Panc1 (cell line): Measurements from ENCODE around the gene C11orf58. TPM values are rescaled to one million over a fixed set of nuclear protein-coding genes. Genes with fewer than 3 reads are reported as not detected.

Experiments
- ATAC-seq: fragments of 200-7000 bp; cut with Tn5 transposase; 2 replicates; pipeline ENCODE4 v1.9.1; 2020; ENCODE audit warnings: mild to moderate bottlenecking, moderate library complexity
- BruUV-seq: library from RNA; stranded (reverse); fragments of 400-500 nt; replicated peaks from 2 replicates; lab custom pipeline; 2021; lab: Mats Ljungman, UMichigan
- CTCF ChIA-PET: fragments of 300-600 bp; sonication (Branson Sonifier 250); formaldehyde crosslinking; loops from one replicate; lab custom pipeline; 2022; ENCODE audit warnings: antibody characterized with exemption; lab: Charles Lee
- POLR2A ChIA-PET: fragments of 300-600 bp; sonication (Branson Sonifier 250); formaldehyde crosslinking; loops from one replicate; lab custom pipeline; 2022; ENCODE audit warnings: antibody characterized with exemption; lab: Charles Lee
- DNase-seq: peaks from one replicate; pipeline ENCODE4 v3.0.0-alpha.2; 2010; ENCODE audit warnings: low read depth, low spot score
- H3K27ac ChIP-seq: 2 replicates; pipeline ENCODE4 v1.5.1; 2011; ENCODE audit warnings: mild to moderate bottlenecking, low read length, inconsistent platforms
- H3K27me3 ChIP-seq: fragments of 200-500 bp; sonication (Bioruptor generic); 2 replicates; pipeline ENCODE4 v1.6.0; 2014; ENCODE audit warnings: low read length, inconsistent platforms; ENCODE audit not compliant: control insufficient read depth, insufficient read depth
- H3K36me3 ChIP-seq: fragments of 200-500 bp; sonication (Bioruptor generic); 2 replicates; pipeline ENCODE4 v1.5.1; 2014; ENCODE audit warnings: inconsistent platforms, mild to moderate bottlenecking, low read length, moderate library complexity; ENCODE audit not compliant: control insufficient read depth, insufficient read depth
- H3K4me1 ChIP-seq: 2 replicates; pipeline ENCODE4 v1.5.1; 2011; ENCODE audit warnings: inconsistent platforms, mild to moderate bottlenecking, low read length, moderate library complexity; ENCODE audit not compliant: control insufficient read depth, insufficient read depth
- H3K4me3 ChIP-seq, 2 experiments: 2 replicates each; pipeline ENCODE4 v1.5.1; 2011 to 2012; ENCODE audit warnings: low read depth in 2 of 2, low read length in 2 of 2, mild to moderate bottlenecking in 2 of 2, inconsistent platforms in 1 of 2, moderate library complexity in 1 of 2
- H3K9me3 ChIP-seq: fragments of 200-500 bp; sonication (Bioruptor generic); 2 replicates; pipeline ENCODE4 v1.5.1; 2014; ENCODE audit warnings: low read depth, mild to moderate bottlenecking, inconsistent platforms, low read length, moderate library complexity; ENCODE audit not compliant: control insufficient read depth, insufficient read depth
- CTCF ChIP-seq: fragments of 450-650 bp; IDR thresholded peaks from 2 replicates; pipeline ENCODE4 v1.5.1; 2017; ENCODE audit warnings: mild to moderate bottlenecking
- POLR2AphosphoS5 ChIP-seq: IDR thresholded peaks from 2 replicates; pipeline ENCODE4 v1.6.1; 2012; ENCODE audit warnings: mild to moderate bottlenecking, low read depth, low read length, moderate library complexity
- REST ChIP-seq, 2 experiments: IDR thresholded peaks; 2 replicates each; pipeline ENCODE4 v1.6.1; 2011 to 2012; ENCODE audit warnings: low read depth in 2 of 2, control low read depth in 1 of 2, low read length in 1 of 2, mild to moderate bottlenecking in 1 of 2, moderate library complexity in 1 of 2; ENCODE audit not compliant: insufficient read depth in 1 of 2
- SIN3A ChIP-seq: IDR thresholded peaks from 2 replicates; pipeline ENCODE4 v1.6.1; 2012; ENCODE audit warnings: low read depth, mild to moderate bottlenecking, low read length, moderate library complexity, borderline replicate concordance; ENCODE audit not compliant: insufficient read depth
- TCF7L2 ChIP-seq: IDR thresholded peaks from 2 replicates; pipeline ENCODE4 v1.6.1; 2011; ENCODE audit warnings: mild to moderate bottlenecking, low read depth, low read length, inconsistent platforms
- in situ Hi-C: cut with HindIII; loops from 2 replicates; pipeline ENCODE4 v1.10.0; 2016; ENCODE audit warnings: low sequenced_read_pairs, low pct_unique_long_range_greater_than_20kb
- intact Hi-C: fragments of 100-400 bp; cut with micrococcal nuclease; formaldehyde crosslinking; loops from one replicate; pipeline ENCODE4 v1.10.0; 2022; ENCODE audit not compliant: unreplicated experiment
- total RNA-seq: library from RNA; stranded (reverse); gene quantifications from one replicate; pipeline ENCODE4 v1.2.1, GENCODE V29; 2021; ENCODE audit not compliant: unreplicated experiment

C11orf58 gene
- total RNA-seq, 1 experiment from 2014 or later = 97.6 TPM

GRCh38 chr11:16775614-16776283 is 37.3 kb downstream of the C11orf58 start:
- no peaks in the 10 kb centered on the region for H3K36me3 ChIP-seq
- no TSS peak for BruUV-seq
- ChIA-PET CTCF (no interaction called here), POLR2A (no interaction called here)
- H3K9me3 ChIP-seq = no peaks in the 10 kb centered on the region
- in situ Hi-C loops = no loop called here
- intact Hi-C loops = no loop called here
- H3K4me3 ChIP-seq = no peak overlapping the region
- no peak for DNase-seq
- no peak overlapping the region for H3K27ac ChIP-seq
- H3K27me3 ChIP-seq = no peaks in the 10 kb centered on the region; the same call in 1 of the 2 replicates
- TF ChIP-seq TCF7L2 (no peak), POLR2AphosphoS5 (no peak)
- no peaks in the 10 kb centered on the region for H3K4me1 ChIP-seq
- no peak for ATAC-seq

GRCh38 chr11:16776711-16777612 is 38.5 kb downstream of the C11orf58 start:
- no TSS peak for BruUV-seq
- intact Hi-C loops = no loop called here
- CTCF ChIA-PET = no interaction called here

More at GRCh38 chr11:16776711-16777612, 38.5 kb downstream of the C11orf58 start:
- no peaks in the 10 kb centered on the region for H3K36me3 ChIP-seq
- no peak overlapping the region for H3K27ac ChIP-seq
- in situ Hi-C loops = no loop called here
- TF ChIP-seq POLR2AphosphoS5 (no peak), SIN3A (no peak), REST (IDR thresholded peaks at IDR 0.05; ENCODE audit: insufficient read depth in 1 of 2, low read depth in 2 of 2, low read length in 1 of 2) (no peak), TCF7L2 (no peak), CTCF (no peak)
- H3K4me3 ChIP-seq = no peak overlapping the region
- H3K4me1 ChIP-seq = no peaks in the 10 kb centered on the region
- H3K9me3 ChIP-seq = no peaks in the 10 kb centered on the region
- no peak for DNase-seq
- no peak for ATAC-seq
- no peaks in the 10 kb centered on the region; the same call in 1 of the 2 replicates for H3K27me3 ChIP-seq
- POLR2A ChIA-PET = no interaction called here
